K562 (cell line): ENCODE data around the gene NXPH4. TPM values are rescaled to one million over a fixed set of nuclear protein-coding genes. Genes with fewer than 3 reads are reported as not detected.

Experiments
- ATAC-seq: fragments of 200-7000 bp; cut with Tn5 transposase; 3 replicates; pipeline ENCODE4 v1.9.1; 2020; ENCODE audit warnings: moderate library complexity
- BruUV-seq: library from RNA; stranded (reverse); fragments of 400-500 nt; replicated peaks from 2 replicates; lab custom pipeline; 2021; lab: Mats Ljungman, UMichigan
- CTCF ChIA-PET: fragments of 300-600 bp; formaldehyde crosslinking; extraction: SDS; loops from one replicate; lab custom pipeline; 2021; ENCODE audit warnings: low intra/inter-chr PET ratio; lab: Yijun Ruan, JAX
- POLR2A ChIA-PET: fragments of 300-600, 350-650 bp; sonication (Branson Sonifier 250); formaldehyde crosslinking; extraction: SDS; loops from one replicate; lab custom pipeline; 2021; ENCODE audit warnings: antibody characterized with exemption, inconsistent platforms; lab: Yijun Ruan, JAX
- DNase-seq, 4 experiments: peaks; one replicate each; pipeline versions ENCODE4 v3.0.0 to v3.0.0-alpha.2; 2011 to 2018; ENCODE audit warnings: low spot score in 3 of 4, mixed read lengths in 3 of 4; ENCODE audit errors: extremely low read depth in 1 of 4
- FAIRE-seq: peaks from 2 replicates; lab custom pipeline; 2011; peaks lifted over from hg19 to GRCh38; lab: Jason Lieb, UNC
- H2AFZ ChIP-seq: 2 replicates; pipeline ENCODE4 v1.6.0; 2011; ENCODE audit warnings: low read depth, low read length, control low read depth, inconsistent platforms
- H3K27ac ChIP-seq: fragments of 200-600 bp; 3 replicates; pipeline ENCODE4 v1.8.0; 2011; ENCODE audit warnings: low read depth, mild to moderate bottlenecking, control low read depth, inconsistent platforms, low read length, moderate library complexity, mixed read lengths; ENCODE audit errors: extremely low read depth
- H3K27me3 ChIP-seq, 2 experiments: fragments of 300-600 bp in 1 of 2; 2 replicates in 1 of 2; 3 replicates in 1 of 2; pipeline versions ENCODE4 v1.6.0 to v1.8.0; 2011; ENCODE audit warnings: inconsistent platforms in 2 of 2, low read length in 2 of 2, mild to moderate bottlenecking in 1 of 2, mixed read lengths in 1 of 2, moderate library complexity in 1 of 2; ENCODE audit not compliant: control insufficient read depth in 2 of 2, insufficient read depth in 2 of 2
- H3K36me3 ChIP-seq: fragments of 300-600 bp; 3 replicates; pipeline ENCODE4 v1.8.0; 2011; ENCODE audit warnings: mild to moderate bottlenecking, low read length, inconsistent platforms; ENCODE audit not compliant: control insufficient read depth, insufficient read depth
- H3K4me1 ChIP-seq, 2 experiments: fragments of 200-600 bp in 1 of 2; replicated peaks in 1 of 2; 2 replicates in 1 of 2; 3 replicates in 1 of 2; pipeline versions ENCODE4 v1.5.1 to v1.8.0; 2011; ENCODE audit warnings: inconsistent platforms in 2 of 2, low read length in 2 of 2, mild to moderate bottlenecking in 1 of 2, mixed read lengths in 1 of 2, moderate library complexity in 1 of 2; ENCODE audit not compliant: control insufficient read depth in 2 of 2, insufficient read depth in 2 of 2
- H3K4me2 ChIP-seq: 2 replicates; pipeline ENCODE4 v1.6.1; 2011; ENCODE audit warnings: low read length, control low read depth, inconsistent platforms, mixed read lengths; ENCODE audit not compliant: insufficient read depth
- H3K4me3 ChIP-seq: fragments of 200-600 bp; sonication (generic), shearing (Covaris generic); 2 replicates; pipeline ENCODE4 v1.5.1; 2016; ENCODE audit warnings: control low read depth, inconsistent platforms
- H3K79me2 ChIP-seq: fragments of 200-600 bp; 3 replicates; pipeline ENCODE4 v1.8.0; 2011; ENCODE audit warnings: low read length, inconsistent platforms; ENCODE audit not compliant: control insufficient read depth, insufficient read depth
- H3K9ac ChIP-seq, 2 experiments: 2 replicates each; pipeline versions ENCODE4 v1.6.0 to v1.6.1; 2011; ENCODE audit warnings: low read depth in 2 of 2, low read length in 2 of 2, control low read depth in 1 of 2, inconsistent platforms in 1 of 2, mild to moderate bottlenecking in 1 of 2, mixed read lengths in 1 of 2; ENCODE audit not compliant: insufficient read depth in 1 of 2
- H3K9me1 ChIP-seq: one replicate; pipeline ENCODE4 v1.6.0; 2011; ENCODE audit warnings: inconsistent platforms, mild to moderate bottlenecking, low read length, moderate library complexity; ENCODE audit not compliant: control insufficient read depth, insufficient read depth
- H3K9me3 ChIP-seq: replicated peaks from 2 replicates; pipeline ENCODE4 v1.5.1; 2011; ENCODE audit warnings: low read depth, low read length, inconsistent platforms; ENCODE audit not compliant: control insufficient read depth, insufficient read depth
- H4K20me1 ChIP-seq: replicated peaks from 2 replicates; pipeline ENCODE4 v1.6.1; 2011; ENCODE audit warnings: low read length, inconsistent platforms, mixed read lengths; ENCODE audit not compliant: control insufficient read depth, insufficient read depth
- ADNP ChIP-seq: fragments of 200-800 bp; sonication (Bioruptor generic); IDR thresholded peaks from 2 replicates; pipeline ENCODE4 v1.6.1; 2016; ENCODE audit warnings: missing genetic modification characterization, missing compliant biosample characterization
- MLLT1 ChIP-seq, 2 experiments: fragments of 450-650 bp; IDR thresholded peaks; 2 replicates each; pipeline ENCODE4 v1.6.1; 2016
- MYC ChIP-seq, 2 experiments: fragments of 250-450 bp in 1 of 2; sonication (Bioruptor Pico) in 1 of 2; IDR thresholded peaks; 2 replicates each; pipeline versions ENCODE4 v1.5.1 to v1.6.1; 2012 to 2021; ENCODE audit warnings: low read depth in 2 of 2, borderline replicate concordance in 1 of 2, improper control_type of control experiment in 1 of 2, low read length in 1 of 2, mild to moderate bottlenecking in 1 of 2, moderate library complexity in 1 of 2
- PHF20 ChIP-seq: fragments of 450-650 bp; IDR thresholded peaks from 2 replicates; pipeline ENCODE4 v1.6.1; 2018; ENCODE audit not compliant: partially characterized antibody
- ZBTB17 ChIP-seq: fragments of 450-650 bp; formaldehyde crosslinking; IDR thresholded peaks from 2 replicates; pipeline ENCODE4 v1.4.0; 2020; ENCODE audit warnings: mild to moderate bottlenecking
- ZBTB7A ChIP-seq: IDR thresholded peaks from 2 replicates; pipeline ENCODE4 v1.6.1; 2011; ENCODE audit warnings: low read depth, mild to moderate bottlenecking, low read length, moderate library complexity, borderline replicate concordance; ENCODE audit not compliant: control insufficient read depth
- WGBS: fragments of 100-300 bp; shearing (Covaris generic); methylation state at CpG from one replicate; pipeline ENCODE4 v1.1.6; 2016; ENCODE audit warnings: low coverage, mixed read lengths; ENCODE audit not compliant: insufficient coverage; ENCODE audit errors: missing lambda C conversion rate; 5-methylcytosine and 5-hydroxymethylcytosine counted together
- in situ Hi-C: fragments of 300-500 bp; cut with MboI; formaldehyde crosslinking; loops from 4 replicates; pipeline ENCODE4 v1.15.0; 2018; ENCODE audit warnings: inconsistent platforms, mixed read lengths
- intact Hi-C: fragments of 100-400 bp; cut with micrococcal nuclease; formaldehyde crosslinking; loops from 2 replicates; pipeline ENCODE4 v1.14.2; 2022
- polyA plus RNA-seq, 8 experiments: library from polyadenylated mRNA; depleted of rRNA in 4 of 8; stranded (reverse) in 5 of 8; unstranded in 3 of 8; fragments of >200 nt; fragmentation: Nextera tagmentation in 2 of 8; fragmentation: Illumina TruSeq in 1 of 8; extraction: Ambion mirVana in 2 of 8; extraction: Trizol in 1 of 8; gene quantifications; 2 replicates each; pipeline versions ENCODE4 v1.2.1 to v1.2.3, GENCODE V29; 2011 to 2014; ENCODE audit warnings: inconsistent platforms in 1 of 8, missing spikeins in 1 of 8
- total RNA-seq, 7 experiments: library from RNA; depleted of rRNA in 6 of 7; stranded (reverse); fragments of >200 nt in 6 of 7; fragmentation: Illumina TruSeq in 2 of 7; extraction: Trizol in 2 of 7; gene quantifications; 2 replicates each; pipeline versions ENCODE4 v1.2.1 to v1.2.3, GENCODE V29; 2011 to 2021; ENCODE audit warnings: low replicate concordance in 1 of 7
- TF ChIP-seq, protein P1 (sequence below): sonication (generic); formaldehyde crosslinking; IDR thresholded peaks from 2 replicates; pipeline ENCODE4 v1.8.1; 2023; ENCODE audit warnings: mild to moderate bottlenecking, missing genetic modification reagents, moderate library complexity

NXPH4 gene
- total and polyA plus RNA-seq, 9 of the 15 experiments (the other 6 are each of a cell fraction or from before 2014, with no cell fraction given): 0.49 to 2.7 (median 1.1) TPM; not detected in 4

- TF ChIP-seq MYC (IDR thresholded peaks at IDR 0.05; ENCODE audit: low read depth, low read length) (no peak), MYC (CRISPR knock-in tag; IDR thresholded peaks at IDR 0.05; ENCODE audit: borderline replicate concordance, low read depth) (no peak), ZBTB17 (CRISPR knock-in tag) (no peak), ADNP (tag) (no peak), PHF20 (no peak)
- TF ChIP-seq, protein P1, sequence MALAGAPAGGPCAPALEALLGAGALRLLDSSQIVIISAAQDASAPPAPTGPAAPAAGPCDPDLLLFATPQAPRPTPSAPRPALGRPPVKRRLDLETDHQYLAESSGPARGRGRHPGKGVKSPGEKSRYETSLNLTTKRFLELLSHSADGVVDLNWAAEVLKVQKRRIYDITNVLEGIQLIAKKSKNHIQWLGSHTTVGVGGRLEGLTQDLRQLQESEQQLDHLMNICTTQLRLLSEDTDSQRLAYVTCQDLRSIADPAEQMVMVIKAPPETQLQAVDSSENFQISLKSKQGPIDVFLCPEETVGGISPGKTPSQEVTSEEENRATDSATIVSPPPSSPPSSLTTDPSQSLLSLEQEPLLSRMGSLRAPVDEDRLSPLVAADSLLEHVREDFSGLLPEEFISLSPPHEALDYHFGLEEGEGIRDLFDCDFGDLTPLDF (CRISPR knock-in tag): 0 out of 2 replicates have a peak, but pooled peaks have one; percentile 15
Observed at GRCh38 chr12:57176139-57176477, 40.5 kb upstream of the NXPH4 start (continued).

DNA sequence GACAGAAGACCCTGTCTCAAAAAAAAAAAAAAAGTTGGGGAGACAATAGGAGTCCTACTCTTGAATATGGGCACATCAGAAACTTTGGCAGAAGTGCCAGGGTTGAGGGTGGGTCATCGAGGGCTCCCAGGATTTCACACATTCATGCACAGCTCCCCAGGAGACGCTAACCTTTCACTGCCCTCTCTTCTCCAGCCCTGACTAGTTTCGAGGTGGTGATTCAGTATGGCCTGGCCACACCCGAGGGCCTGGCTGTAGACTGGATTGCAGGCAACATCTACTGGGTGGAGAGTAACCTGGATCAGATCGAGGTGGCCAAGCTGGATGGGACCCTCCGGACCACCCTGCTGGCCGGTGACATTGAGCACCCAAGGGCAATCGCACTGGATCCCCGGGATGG, 39.7 kb upstream of the NXPH4 start:
- H3K27ac ChIP-seq: no peak overlapping the region
- ATAC-seq (no peak), FAIRE-seq (no peak), DNase-seq (no peak)
- H3K4me1 ChIP-seq: peaks cover 12 to 59% of the 10 kb centered on the region in 2 experiments; a peak in 4 of 5 replicates
- POLR2A ChIA-PET: interaction anchor here (1.4 kb wide), 1 partner anchor 20 kb away, joined by 4 read pairs; no protein-coding TSS in a partner anchor
- H3K4me2 ChIP-seq: no peak overlapping the region
- H3K27me3 ChIP-seq: peaks cover 18 to 59% of the 10 kb centered on the region in 2 experiments; a peak in 4 of 5 replicates
- 6% methylated on average over 9 of the region's 9 CpGs for WGBS
- intact Hi-C loops: loop anchor here (1.0 kb wide), 1 partner anchor 53 kb away; no protein-coding TSS in a partner anchor
- TF ChIP-seq MLLT1 (IDR thresholded peaks at IDR 0.05) (no peak), ZBTB7A (0 out of 2 replicates have a peak, but pooled peaks have one; percentile 38)
- H2AFZ ChIP-seq: no peak overlapping the region
- H3K79me2 ChIP-seq: no peaks in the 10 kb centered on the region
- H4K20me1 ChIP-seq: peaks cover 11% of the 10 kb centered on the region
- CTCF ChIA-PET: interaction anchor here (1.8 kb wide), 1 partner anchor 107 kb away, joined by 9 read pairs; no protein-coding TSS in a partner anchor
- H3K36me3 ChIP-seq: no peaks in the 10 kb centered on the region
- no peaks in the 10 kb centered on the region for H3K9me1 ChIP-seq
- H3K9me3 ChIP-seq: no peaks in the 10 kb centered on the region
- no TSS peak for BruUV-seq
- no peak overlapping the region for H3K4me3 ChIP-seq
- 0 out of 4 replicates have a peak overlapping the region, but pooled peaks of 1 of the 2 experiments have one; percentile 6 for H3K9ac ChIP-seq
- in situ Hi-C loops: loop anchor here (5.0 kb wide), 3 partner anchors 55 to 160 kb away; partner anchors contain the start of gene TAC3
